NCI-H2171 (cell line): ENCODE measurements around the gene MAPK7.
"Not testable (repeated sequence)": the region's sequence is repeated elsewhere in the genome, so short reads cannot be mapped to it uniquely, and the experiment has no call there.

Experiments used
- DNase-seq: peaks from one replicate; lab custom pipeline; 2025; lab: John Stamatoyannopoulos, UW

Gene MAPK7

GRCh38 chr17:19343256-19343630 is 35.1 kb upstream of the MAPK7 start:
- no peak for DNase-seq

- no peak for DNase-seq
Observed at GRCh38 chr17:19343671-19344151, 34.6 kb upstream of the MAPK7 start.

GRCh38 chr17:19344311-19345066 is 33.8 kb upstream of the MAPK7 start:
- DNase-seq = no peak

- DNase-seq = no peak
Observed at GRCh38 chr17:19345067-19345460, 33.2 kb upstream of the MAPK7 start.

- DNase-seq = no peak
Observed at GRCh38 chr17:19345486-19346350, 32.6 kb upstream of the MAPK7 start.

- peak; percentile 78 for DNase-seq
Observed at GRCh38 chr17:19346351-19347255, 31.7 kb upstream of the MAPK7 start.

- no peak for DNase-seq
Observed at GRCh38 chr17:19347323-19348080, 30.8 kb upstream of the MAPK7 start.

- no peak for DNase-seq
Observed at GRCh38 chr17:19348081-19348650, 30.1 kb upstream of the MAPK7 start.

- DNase-seq = no peak
Observed at GRCh38 chr17:19348806-19349205, 29.5 kb upstream of the MAPK7 start.

- DNase-seq = not testable (repeated sequence)
Observed at GRCh38 chr17:19353401-19353800, 24.9 kb upstream of the MAPK7 start.

GRCh38 chr17:19354748-19355147 is 23.6 kb upstream of the MAPK7 start:
- DNase-seq = no peak

GRCh38 chr17:19357351-19357750 is 20.9 kb upstream of the MAPK7 start:
- DNase-seq = no peak

- no peak for DNase-seq
Observed at GRCh38 chr17:19357761-19358160, 20.5 kb upstream of the MAPK7 start.

GRCh38 chr17:19359151-19359550 is 19.1 kb upstream of the MAPK7 start:
- DNase-seq = no peak

- DNase-seq = no peak
Observed at GRCh38 chr17:19359856-19360255, 18.4 kb upstream of the MAPK7 start.

- no peak for DNase-seq
Observed at GRCh38 chr17:19360772-19361171, 17.5 kb upstream of the MAPK7 start.

GRCh38 chr17:19361326-19361725 is 17.0 kb upstream of the MAPK7 start:
- DNase-seq = no peak

- no peak for DNase-seq
Observed at GRCh38 chr17:19361944-19362276, 16.4 kb upstream of the MAPK7 start.

GRCh38 chr17:19362277-19363113 is 15.8 kb upstream of the MAPK7 start, which contains the start of gene B9D1:
B9D1 (minus strand) TSS chr17:19362723; CDS start chr17:19362569, 154 bp downstream.
- DNase-seq = peak; percentile 93

GRCh38 chr17:19363114-19363438 is 15.2 kb upstream of the MAPK7 start:
- no peak for DNase-seq
